Measurements from ENCODE around the gene CTH.
"Not testable (repeated sequence)": the region's sequence is repeated elsewhere in the genome, so short reads cannot be mapped to it uniquely, and the experiment has no call there.

Gene CTH

DNA sequence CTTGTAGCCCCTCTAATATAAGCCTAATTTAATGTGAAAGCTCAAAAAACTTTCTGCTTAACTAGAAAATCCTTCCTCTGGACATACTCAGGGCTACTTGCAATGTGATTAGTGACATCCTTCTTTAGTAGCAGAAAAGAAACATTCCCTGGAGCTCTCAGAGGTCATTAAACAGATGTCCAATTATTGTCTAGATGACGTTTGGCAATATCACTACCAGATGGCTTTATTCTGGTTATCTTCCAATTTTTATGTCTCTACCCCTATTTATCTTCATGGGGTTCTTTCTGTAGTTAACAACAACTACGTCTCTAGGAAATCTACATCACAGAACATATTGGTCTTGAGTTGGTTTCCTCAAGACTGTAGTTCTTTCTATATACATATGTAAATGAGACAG, 44.2 kb downstream of the CTH start:
- Histone ChIP-seq H3K27me3 (ENCODE audit: control insufficient read depth, insufficient read depth, low read length) (no peaks in the 10 kb centered on the region), H3K9me3 (ENCODE audit: control insufficient read depth, insufficient read depth, low read length) (no peaks in the 10 kb centered on the region), H3K36me3 (ENCODE audit: control insufficient read depth, insufficient read depth, low read length) (no peaks in the 10 kb centered on the region), H3K4me1 (ENCODE audit: control insufficient read depth, insufficient read depth, low read length) (0 out of 2 replicates have a peak, but pooled peaks cover 3% of the 10 kb centered on the region), H3K9ac (ENCODE audit: low read depth, low read length) (no peak overlapping the region), H3K4me3 (ENCODE audit: low read depth, low read length) (no peak overlapping the region), H3K27ac (ENCODE audit: low read depth, low read length) (no peak overlapping the region)

DNA sequence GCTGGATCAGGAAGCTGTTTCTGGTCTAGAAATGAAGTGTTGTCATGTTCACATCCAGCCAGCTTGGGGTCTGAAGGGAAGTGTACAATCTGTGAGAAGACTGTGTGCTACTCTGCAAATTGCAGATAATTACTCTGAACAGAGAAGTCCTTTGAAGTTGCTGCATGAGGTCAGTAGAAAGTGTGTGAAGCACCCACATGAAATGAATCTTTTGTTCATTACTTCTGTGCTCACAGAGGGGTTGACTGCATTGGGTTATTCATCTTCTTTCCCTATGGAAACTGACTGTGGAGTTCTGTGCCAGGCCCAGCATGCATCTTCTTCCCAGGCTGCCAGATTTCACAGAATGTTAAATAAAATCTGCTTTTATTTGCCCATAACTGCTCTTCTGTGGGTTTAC, 47.1 kb downstream of the CTH start:
- Histone ChIP-seq H3K27ac (ENCODE audit: low read depth, low read length) (no peak overlapping the region), H3K9me3 (ENCODE audit: control insufficient read depth, insufficient read depth, low read length) (no peaks in the 10 kb centered on the region), H3K36me3 (ENCODE audit: control insufficient read depth, insufficient read depth, low read length) (no peaks in the 10 kb centered on the region), H3K9ac (ENCODE audit: low read depth, low read length) (no peak overlapping the region), H3K4me1 (ENCODE audit: control insufficient read depth, insufficient read depth, low read length) (0 out of 2 replicates have a peak, but pooled peaks cover 3% of the 10 kb centered on the region), H3K4me3 (ENCODE audit: low read depth, low read length) (no peak overlapping the region), H3K27me3 (ENCODE audit: control insufficient read depth, insufficient read depth, low read length) (no peaks in the 10 kb centered on the region)

DNA sequence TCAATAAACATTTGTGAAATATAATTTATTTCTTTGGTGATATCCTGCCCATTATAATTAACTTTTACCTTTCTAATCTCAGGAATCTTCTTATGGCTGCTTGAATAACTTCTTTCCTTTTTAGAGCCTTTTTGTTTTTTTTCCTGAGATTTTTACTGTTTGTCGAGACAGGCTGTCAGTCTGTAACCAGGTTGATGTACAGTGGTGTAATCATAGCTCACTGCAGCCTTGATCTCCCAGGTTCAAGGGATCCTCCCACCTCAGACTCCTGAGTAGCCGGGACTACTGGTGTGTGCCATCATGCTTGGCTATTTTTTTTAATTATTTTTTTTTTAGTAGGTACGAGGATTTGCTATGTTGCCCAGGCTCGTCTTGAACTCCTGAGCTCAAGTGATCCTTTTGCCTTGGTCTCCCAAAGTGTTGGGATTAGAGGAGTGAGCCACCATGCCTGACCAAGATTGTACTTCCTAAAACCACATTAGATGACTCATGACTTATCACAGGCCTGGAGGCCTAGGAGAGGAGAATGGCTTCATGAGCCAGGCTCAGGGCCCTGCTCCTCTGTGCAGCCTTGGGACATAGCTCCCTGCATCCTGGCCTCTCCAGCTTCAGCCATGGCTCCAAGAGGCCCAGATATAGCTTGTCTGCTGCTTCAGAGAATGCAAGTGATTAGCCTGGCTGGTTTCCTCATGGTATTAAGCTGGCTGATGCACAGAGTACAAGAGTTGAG, 48.6 kb downstream of the CTH start:
- H3K27ac ChIP-seq (ENCODE audit: low read depth, low read length): no peak overlapping the region
- no peaks in the 10 kb centered on the region for H3K36me3 ChIP-seq (ENCODE audit: control insufficient read depth, insufficient read depth, low read length)
- H3K9ac ChIP-seq (ENCODE audit: low read depth, low read length): no peak overlapping the region

DNA sequence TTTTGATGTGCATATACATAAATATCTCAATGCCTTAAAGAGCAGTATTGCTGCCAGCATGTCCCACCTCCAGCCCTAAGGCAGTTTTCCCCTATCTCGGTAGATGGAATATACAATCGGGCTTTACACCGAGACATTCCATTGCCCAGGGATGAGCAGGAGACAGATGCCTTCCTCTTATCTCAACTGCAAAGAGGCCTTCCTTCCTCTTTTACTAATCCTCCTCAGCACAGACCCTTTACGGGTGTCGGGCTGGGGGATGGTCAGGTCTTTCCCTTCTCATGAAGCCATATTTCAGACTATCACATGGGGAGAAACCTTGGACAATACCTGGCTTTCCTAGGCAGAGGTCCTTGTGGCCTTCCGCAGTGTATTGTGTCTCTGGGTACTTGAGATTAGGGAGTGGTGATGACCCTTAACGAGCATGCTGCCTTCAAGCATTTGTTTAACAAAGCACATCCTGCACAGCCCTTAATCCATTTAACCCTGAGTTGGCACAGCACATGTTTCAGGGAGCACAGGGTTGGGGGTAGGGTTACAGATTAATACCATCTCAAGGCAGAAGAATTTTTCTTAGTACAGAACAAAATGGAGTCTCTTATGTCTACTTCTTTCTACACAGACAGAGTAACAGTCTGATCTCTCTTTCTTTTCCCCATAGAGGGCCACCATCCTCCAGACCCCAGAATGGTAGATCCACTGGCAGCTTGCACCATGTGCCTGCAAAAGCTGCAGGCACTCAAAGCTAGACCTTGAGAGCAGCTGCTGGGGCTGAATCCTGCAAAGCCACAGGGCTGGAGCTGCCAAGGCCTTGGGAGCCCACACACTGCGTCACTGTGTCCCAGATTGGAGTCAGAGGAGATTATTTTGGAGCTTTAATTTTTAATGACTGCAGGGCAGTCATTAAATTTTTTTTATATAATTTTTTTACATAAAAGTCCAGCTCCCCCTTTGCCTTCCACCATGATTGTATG, 50.0 kb downstream of the CTH start:
- not testable (repeated sequence) for H3K4me1 ChIP-seq (ENCODE audit: control insufficient read depth, insufficient read depth, low read length); H3K27me3 ChIP-seq (ENCODE audit: control insufficient read depth, insufficient read depth, low read length); H3K27ac ChIP-seq (ENCODE audit: low read depth, low read length); H3K36me3 ChIP-seq (ENCODE audit: control insufficient read depth, insufficient read depth, low read length); H3K4me3 ChIP-seq (ENCODE audit: low read depth, low read length); H3K9me3 ChIP-seq (ENCODE audit: control insufficient read depth, insufficient read depth, low read length); H3K9ac ChIP-seq (ENCODE audit: low read depth, low read length)

More for the DNA sequence above, 48.6 kb downstream of the CTH start:
- H3K4me1 ChIP-seq (ENCODE audit: control insufficient read depth, insufficient read depth, low read length): 0 out of 2 replicates have a peak, but pooled peaks cover 3% of the 10 kb centered on the region
- H3K4me3 ChIP-seq (ENCODE audit: low read depth, low read length): no peak overlapping the region
- no peaks in the 10 kb centered on the region for H3K9me3 ChIP-seq (ENCODE audit: control insufficient read depth, insufficient read depth, low read length)
- no peaks in the 10 kb centered on the region for H3K27me3 ChIP-seq (ENCODE audit: control insufficient read depth, insufficient read depth, low read length)

DNA sequence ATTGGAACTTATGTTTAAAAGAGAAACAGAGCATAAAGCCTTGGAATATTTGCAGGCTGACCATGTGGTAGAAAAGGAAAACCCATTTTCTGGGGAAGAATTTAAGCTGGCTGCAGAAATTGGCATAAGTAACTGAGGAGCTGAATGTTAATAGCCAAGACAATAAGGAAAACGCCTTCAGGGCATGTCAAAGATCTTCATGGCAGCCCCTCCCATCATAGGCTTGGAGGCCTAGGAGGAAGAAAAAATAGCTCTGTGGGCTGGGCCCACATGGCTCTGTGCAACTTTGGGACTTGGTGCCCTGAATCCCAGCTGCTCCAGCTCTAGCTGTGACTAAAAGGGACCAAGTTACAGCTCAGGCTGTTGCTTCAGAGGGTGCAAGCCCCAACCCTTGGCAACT, 51.5 kb downstream of the CTH start:
- no peaks in the 10 kb centered on the region for H3K36me3 ChIP-seq (ENCODE audit: control insufficient read depth, insufficient read depth, low read length)
- H3K9ac ChIP-seq (ENCODE audit: low read depth, low read length): no peak overlapping the region
- no peaks in the 10 kb centered on the region for H3K9me3 ChIP-seq (ENCODE audit: control insufficient read depth, insufficient read depth, low read length)
- H3K27ac ChIP-seq (ENCODE audit: low read depth, low read length): no peak overlapping the region
- no peaks in the 10 kb centered on the region for H3K27me3 ChIP-seq (ENCODE audit: control insufficient read depth, insufficient read depth, low read length)
- H3K4me1 ChIP-seq (ENCODE audit: control insufficient read depth, insufficient read depth, low read length): 0 out of 2 replicates have a peak, but pooled peaks cover 3% of the 10 kb centered on the region
- H3K4me3 ChIP-seq (ENCODE audit: low read depth, low read length): no peak overlapping the region

DNA sequence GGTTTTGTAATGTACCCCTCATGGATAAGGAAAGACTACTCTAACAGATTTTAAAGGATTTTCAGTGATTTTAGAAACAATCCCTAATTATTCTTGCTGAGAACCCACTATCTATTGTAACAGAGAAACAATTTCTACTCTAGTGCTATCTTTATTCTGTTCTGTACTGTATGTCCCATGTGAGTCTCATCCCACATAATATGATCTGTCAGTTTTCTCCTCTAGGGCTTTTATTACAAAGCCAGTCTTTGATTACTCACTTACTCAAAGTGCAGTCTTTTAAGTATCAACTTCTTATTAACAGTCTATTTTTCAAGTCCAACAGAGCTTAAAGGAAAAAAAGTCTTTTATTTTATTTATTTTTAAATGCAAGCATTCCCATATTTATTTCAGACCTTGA, 54.8 kb downstream of the CTH start:
- no peaks in the 10 kb centered on the region for H3K9me3 ChIP-seq (ENCODE audit: control insufficient read depth, insufficient read depth, low read length)
- no peaks in the 10 kb centered on the region for H3K36me3 ChIP-seq (ENCODE audit: control insufficient read depth, insufficient read depth, low read length)
- H3K4me3 ChIP-seq (ENCODE audit: low read depth, low read length): no peak overlapping the region
- no peak overlapping the region for H3K27ac ChIP-seq (ENCODE audit: low read depth, low read length)
- no peaks in the 10 kb centered on the region for H3K27me3 ChIP-seq (ENCODE audit: control insufficient read depth, insufficient read depth, low read length)
- H3K9ac ChIP-seq (ENCODE audit: low read depth, low read length): no peak overlapping the region
- H3K4me1 ChIP-seq (ENCODE audit: control insufficient read depth, insufficient read depth, low read length): no peaks in the 10 kb centered on the region

DNA sequence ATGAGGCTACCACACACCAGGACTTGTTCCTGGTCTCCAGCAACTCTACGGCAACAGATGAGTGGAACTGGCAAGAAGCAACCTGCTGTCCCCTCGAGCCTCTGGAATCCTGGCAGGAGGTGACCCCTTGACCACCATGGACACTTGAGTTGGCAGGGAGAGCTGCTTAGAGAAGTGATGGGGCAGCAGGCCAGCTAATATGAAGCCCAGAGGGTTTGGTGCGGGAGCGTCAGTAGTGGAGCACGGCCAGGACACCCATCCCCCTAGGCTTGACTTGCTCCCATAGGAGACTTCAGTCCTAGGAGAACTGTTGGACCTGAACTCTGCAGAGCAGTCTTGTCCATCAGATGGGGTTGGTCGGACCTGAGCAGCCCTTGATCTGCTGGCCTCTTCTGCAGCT, 56.5 kb downstream of the CTH start:
- H3K9ac ChIP-seq (ENCODE audit: low read depth, low read length): no peak overlapping the region
- H3K9me3 ChIP-seq (ENCODE audit: control insufficient read depth, insufficient read depth, low read length): no peaks in the 10 kb centered on the region
- no peaks in the 10 kb centered on the region for H3K36me3 ChIP-seq (ENCODE audit: control insufficient read depth, insufficient read depth, low read length)
- no peaks in the 10 kb centered on the region for H3K4me1 ChIP-seq (ENCODE audit: control insufficient read depth, insufficient read depth, low read length)
- H3K4me3 ChIP-seq (ENCODE audit: low read depth, low read length): no peak overlapping the region
- H3K27ac ChIP-seq (ENCODE audit: low read depth, low read length): no peak overlapping the region
- no peaks in the 10 kb centered on the region for H3K27me3 ChIP-seq (ENCODE audit: control insufficient read depth, insufficient read depth, low read length)

DNA sequence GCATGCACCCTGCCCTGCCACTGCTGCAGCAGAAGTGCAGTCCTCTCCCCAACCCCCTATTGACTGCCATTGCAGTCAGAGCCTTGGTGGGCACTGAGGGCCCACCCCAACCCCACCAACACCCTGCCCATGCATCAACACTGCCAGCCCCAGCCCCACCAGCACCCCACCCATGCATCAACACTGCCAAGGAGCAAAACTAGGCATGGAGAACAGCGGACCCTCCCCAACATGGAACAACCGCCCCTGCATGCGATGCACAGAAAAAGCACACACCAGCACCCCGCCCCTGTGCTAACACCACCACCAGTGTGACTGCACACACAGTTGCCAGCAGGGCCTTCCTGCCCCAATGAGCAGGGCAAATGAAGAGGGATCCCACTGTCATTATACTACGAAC, 57.1 kb downstream of the CTH start:
- H3K27ac ChIP-seq (ENCODE audit: low read depth, low read length): no peak overlapping the region
- H3K9me3 ChIP-seq (ENCODE audit: control insufficient read depth, insufficient read depth, low read length): no peaks in the 10 kb centered on the region
- H3K4me3 ChIP-seq (ENCODE audit: low read depth, low read length): no peak overlapping the region
- no peaks in the 10 kb centered on the region for H3K27me3 ChIP-seq (ENCODE audit: control insufficient read depth, insufficient read depth, low read length)
- no peaks in the 10 kb centered on the region for H3K36me3 ChIP-seq (ENCODE audit: control insufficient read depth, insufficient read depth, low read length)
- no peak overlapping the region for H3K9ac ChIP-seq (ENCODE audit: low read depth, low read length)
- no peaks in the 10 kb centered on the region for H3K4me1 ChIP-seq (ENCODE audit: control insufficient read depth, insufficient read depth, low read length)

DNA sequence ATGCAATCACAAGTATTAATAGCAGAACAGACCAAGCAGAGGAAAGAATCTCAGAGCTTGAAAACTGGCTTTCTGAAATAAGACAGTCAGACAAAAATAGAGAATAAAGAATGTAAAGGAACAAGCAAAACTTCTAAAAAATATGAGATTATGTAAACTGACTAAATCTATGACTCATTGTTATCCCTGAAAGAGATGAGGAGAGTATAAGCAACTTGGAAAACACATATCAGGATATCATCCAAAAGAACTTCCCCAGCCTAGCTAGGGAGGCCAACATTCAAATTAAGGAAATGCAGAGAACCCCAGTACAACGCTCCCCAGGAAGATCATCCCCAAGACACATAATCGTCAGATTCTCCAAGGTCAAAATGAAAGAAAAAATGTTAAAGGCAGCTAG, 58.1 kb downstream of the CTH start:
- H3K4me1 ChIP-seq (ENCODE audit: control insufficient read depth, insufficient read depth, low read length); H3K4me3 ChIP-seq (ENCODE audit: low read depth, low read length); H3K36me3 ChIP-seq (ENCODE audit: control insufficient read depth, insufficient read depth, low read length); H3K9me3 ChIP-seq (ENCODE audit: control insufficient read depth, insufficient read depth, low read length); H3K27ac ChIP-seq (ENCODE audit: low read depth, low read length); H3K27me3 ChIP-seq (ENCODE audit: control insufficient read depth, insufficient read depth, low read length); H3K9ac ChIP-seq (ENCODE audit: low read depth, low read length): not testable (repeated sequence)

DNA sequence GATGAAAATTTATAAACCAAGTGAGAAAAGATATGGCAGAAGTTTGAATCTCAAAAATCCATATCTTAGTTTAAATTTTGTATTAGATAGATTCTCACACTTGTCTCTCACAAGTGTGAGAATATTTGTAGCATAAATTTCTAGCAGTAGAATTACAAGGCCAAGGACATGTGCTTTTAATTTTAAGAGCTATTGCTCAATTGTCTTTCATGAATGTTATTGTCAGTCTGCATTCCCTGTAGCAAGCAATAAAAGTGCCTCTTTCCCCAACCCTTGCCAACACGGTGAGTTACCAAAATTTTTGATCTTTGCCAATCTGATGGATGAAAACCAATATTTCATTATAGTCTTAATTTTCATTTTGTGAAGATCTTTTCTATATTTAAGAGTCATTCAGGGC, 64.0 kb downstream of the CTH start:
- Histone ChIP-seq H3K27me3 (ENCODE audit: control insufficient read depth, insufficient read depth, low read length) (no peaks in the 10 kb centered on the region), H3K9ac (ENCODE audit: low read depth, low read length) (no peak overlapping the region), H3K27ac (ENCODE audit: low read depth, low read length) (no peak overlapping the region), H3K36me3 (ENCODE audit: control insufficient read depth, insufficient read depth, low read length) (no peaks in the 10 kb centered on the region), H3K4me3 (ENCODE audit: low read depth, low read length) (no peak overlapping the region), H3K9me3 (ENCODE audit: control insufficient read depth, insufficient read depth, low read length) (no peaks in the 10 kb centered on the region), H3K4me1 (ENCODE audit: control insufficient read depth, insufficient read depth, low read length) (no peaks in the 10 kb centered on the region)

DNA sequence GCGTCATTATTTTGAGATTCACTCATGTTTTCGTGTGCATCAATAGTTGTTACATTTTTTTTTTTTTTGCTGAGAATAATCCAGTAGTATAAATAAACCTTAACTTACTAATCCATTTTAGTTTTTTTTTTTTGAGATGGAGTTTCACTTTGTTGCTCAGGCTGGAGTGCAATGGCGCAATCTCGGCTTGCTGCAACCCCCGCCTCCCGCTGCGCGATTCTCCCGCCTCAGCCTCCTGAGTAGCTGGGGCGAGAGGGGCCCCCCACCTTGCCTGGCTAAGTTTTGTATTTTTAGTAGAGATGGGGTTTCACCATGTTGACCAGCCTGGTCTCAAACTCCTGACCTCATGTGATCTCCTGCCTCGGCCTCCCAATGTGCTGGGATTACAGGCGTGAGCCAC, 66.0 kb downstream of the CTH start:
- Histone ChIP-seq H3K27me3 (ENCODE audit: control insufficient read depth, insufficient read depth, low read length) (no peaks in the 10 kb centered on the region), H3K9me3 (ENCODE audit: control insufficient read depth, insufficient read depth, low read length) (no peaks in the 10 kb centered on the region), H3K9ac (ENCODE audit: low read depth, low read length) (no peak overlapping the region), H3K4me3 (ENCODE audit: low read depth, low read length) (no peak overlapping the region), H3K36me3 (ENCODE audit: control insufficient read depth, insufficient read depth, low read length) (no peaks in the 10 kb centered on the region), H3K27ac (ENCODE audit: low read depth, low read length) (no peak overlapping the region), H3K4me1 (ENCODE audit: control insufficient read depth, insufficient read depth, low read length) (no peaks in the 10 kb centered on the region)
